HepG2 (cell line): ENCODE measurements around the gene BSG. TPM values are rescaled to one million over a fixed set of nuclear protein-coding genes. Genes with fewer than 3 reads are reported as not detected.
A peak's percentile ranks its signal among the peaks of the same experiment; 100 is the strongest.

Experiments used
- GLMP ChIP-seq: sonication (generic); formaldehyde crosslinking; IDR thresholded peaks from 2 replicates; pipeline ENCODE4 v1.9.0; 2021; ENCODE audit warnings: missing genetic modification reagents, mild to moderate bottlenecking, borderline replicate concordance
- KLF15 ChIP-seq: sonication (generic); formaldehyde crosslinking; IDR thresholded peaks from 2 replicates; pipeline ENCODE4 v1.8.1; 2023; ENCODE audit warnings: borderline replicate concordance, mild to moderate bottlenecking, inconsistent platforms, missing genetic modification reagents, mixed read lengths
- NFIC ChIP-seq: IDR thresholded peaks from 2 replicates; pipeline ENCODE4 v1.6.1; 2012; ENCODE audit warnings: mild to moderate bottlenecking, low read length, inconsistent platforms
- PHB2 ChIP-seq: fragments of 450-650 bp; IDR thresholded peaks from 2 replicates; pipeline ENCODE4 v1.6.1; 2018; ENCODE audit not compliant: partially characterized antibody
- PPARG ChIP-seq: conservative IDR thresholded peaks from 2 replicates; pipeline ENCODE4 v1.6.1; 2016; ENCODE audit warnings: missing biosample characterization, missing genetic modification reagents
- SAP130 ChIP-seq: IDR thresholded peaks from 2 replicates; pipeline ENCODE4 v1.6.1; 2016; ENCODE audit warnings: low read depth
- TP53 ChIP-seq: sonication (generic); formaldehyde crosslinking; conservative IDR thresholded peaks from 2 replicates; pipeline ENCODE4 v1.4.0; 2020; ENCODE audit warnings: missing genetic modification reagents
- ZNF337 ChIP-seq: sonication (generic); formaldehyde crosslinking; IDR thresholded peaks from 2 replicates; pipeline ENCODE4 v1.5.1; 2020; ENCODE audit warnings: missing genetic modification reagents, low read depth, mild to moderate bottlenecking, borderline replicate concordance
- ZNF503 ChIP-seq: sonication (generic); formaldehyde crosslinking; IDR thresholded peaks from 2 replicates; pipeline ENCODE4 v1.4.0; 2020; ENCODE audit warnings: missing genetic modification reagents
- ZNF598 ChIP-seq: sonication (generic); formaldehyde crosslinking; IDR thresholded peaks from 2 replicates; pipeline ENCODE4 v1.5.1; 2020; ENCODE audit warnings: mild to moderate bottlenecking, missing genetic modification reagents, borderline replicate concordance
- ZNF761 ChIP-seq: sonication (generic); formaldehyde crosslinking; conservative IDR thresholded peaks from 2 replicates; pipeline ENCODE4 v1.4.0; 2020; ENCODE audit warnings: mild to moderate bottlenecking, missing genetic modification reagents
- ZNF782 ChIP-seq: sonication (generic); formaldehyde crosslinking; IDR thresholded peaks from 2 replicates; pipeline ENCODE4 v1.4.0; 2020; ENCODE audit warnings: missing genetic modification reagents, mild to moderate bottlenecking, borderline replicate concordance
- polyA plus RNA-seq, 8 experiments: library from polyadenylated mRNA; depleted of rRNA in 3 of 8; stranded (reverse) in 7 of 8; unstranded in 1 of 8; fragments of >200 nt; fragmentation: Illumina TruSeq in 4 of 8; extraction: Trizol in 4 of 8; gene quantifications; 2 replicates each; pipeline versions ENCODE4 v1.2.1 to v1.2.3, GENCODE V29; 2011 to 2016; ENCODE audit warnings: low read depth in 4 of 8, missing spikeins in 1 of 8, mixed read lengths in 1 of 8; ENCODE audit not compliant: insufficient read depth in 1 of 8
- total RNA-seq, 5 experiments: library from RNA; depleted of rRNA; stranded (reverse); fragments of >200 nt; fragmentation: Illumina TruSeq; extraction: Trizol; gene quantifications; 2 replicates each; pipeline ENCODE4 v1.2.3, GENCODE V29; 2016; ENCODE audit warnings: low read depth in 1 of 5

Gene BSG
- total and polyA plus RNA-seq, 2 of the 13 experiments (the other 11 are each of a cell fraction or from before 2014, with no cell fraction given): 309 to 754 TPM

- TF ChIP-seq GLMP (CRISPR knock-in tag) (no peak), PHB2 (no peak), ZNF337 (CRISPR knock-in tag) (no peak), NFIC (no peak), PPARG (CRISPR knock-in tag) (no peak), ZNF503 (CRISPR knock-in tag) (0 out of 2 replicates have a peak, but pooled peaks have one; percentile 7), ZNF761 (CRISPR knock-in tag) (no peak), SAP130 (CRISPR knock-in tag) (no peak), KLF15 (CRISPR knock-in tag) (no peak), ZNF598 (CRISPR knock-in tag) (0 out of 2 replicates have a peak, but pooled peaks have one; percentile 12), ZNF782 (CRISPR knock-in tag) (no peak), TP53 (no peak)
Measured at GRCh38 chr19:571566-571974, 826 bp upstream of the BSG start (continued).
